CD1c-positive myeloid dendritic cell (primary cell): Measurements from ENCODE around the gene RTN4RL2.
"Not testable (repeated sequence)": the region's sequence is repeated elsewhere in the genome, so short reads cannot be mapped to it uniquely, and the experiment has no call there.

Experiments
- DNase-seq: peaks from one replicate; pipeline ENCODE4 v3.0.0-alpha.2; 2016; ENCODE audit errors: extremely low spot score

RTN4RL2 gene

GRCh38 chr11:57432714-57433163 is 27.6 kb upstream of the RTN4RL2 start:
- DNase-seq = peak; percentile 80

GRCh38 chr11:57434640-57435546 is 25.4 kb upstream of the RTN4RL2 start:
- DNase-seq = peak; percentile 86

DNA sequence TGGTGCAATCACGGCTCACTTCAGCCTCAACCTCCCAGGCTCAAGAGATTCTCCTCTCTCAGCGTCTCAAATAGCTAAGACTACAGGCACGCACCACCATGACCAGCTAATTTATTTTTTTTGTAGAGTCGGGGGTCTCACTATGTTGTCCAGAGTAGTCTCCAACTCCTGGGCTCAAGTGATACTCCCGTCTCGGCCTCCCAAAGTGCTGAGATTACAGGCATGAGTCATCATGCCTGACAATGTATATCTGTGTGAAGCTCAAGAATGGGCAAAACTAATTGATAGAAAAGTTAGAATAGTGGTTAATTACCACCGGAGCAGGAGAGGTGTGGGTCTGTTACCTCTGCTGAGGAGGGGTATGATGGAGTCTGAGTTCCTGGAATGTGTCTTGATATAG is 24.3 kb upstream of the RTN4RL2 start:
- DNase-seq = no peak

- DNase-seq = no peak
Observed at GRCh38 chr11:57438345-57439285, 21.7 kb upstream of the RTN4RL2 start.

DNA sequence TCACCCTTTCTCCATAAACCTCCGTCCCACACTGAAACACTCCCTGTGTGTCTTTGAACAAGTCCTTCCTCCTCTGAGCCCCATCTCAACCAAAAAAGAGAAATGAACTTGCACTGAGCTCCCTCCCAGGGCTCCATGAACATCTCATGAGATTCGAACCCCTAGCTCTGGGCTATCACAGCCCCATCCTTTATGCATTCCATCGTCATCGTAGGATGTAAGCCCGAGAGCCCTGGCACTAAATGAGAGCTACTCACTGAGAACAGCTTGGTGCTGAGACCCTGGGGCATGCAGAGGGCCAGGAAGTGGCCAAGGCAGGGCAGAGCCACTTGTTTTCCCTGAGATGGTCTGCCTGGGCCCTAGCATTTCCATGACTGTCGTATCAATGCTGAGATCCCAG is 20.5 kb upstream of the RTN4RL2 start:
- DNase-seq = no peak

- DNase-seq = no peak
Observed at GRCh38 chr11:57440744-57441414, 19.4 kb upstream of the RTN4RL2 start.

DNA sequence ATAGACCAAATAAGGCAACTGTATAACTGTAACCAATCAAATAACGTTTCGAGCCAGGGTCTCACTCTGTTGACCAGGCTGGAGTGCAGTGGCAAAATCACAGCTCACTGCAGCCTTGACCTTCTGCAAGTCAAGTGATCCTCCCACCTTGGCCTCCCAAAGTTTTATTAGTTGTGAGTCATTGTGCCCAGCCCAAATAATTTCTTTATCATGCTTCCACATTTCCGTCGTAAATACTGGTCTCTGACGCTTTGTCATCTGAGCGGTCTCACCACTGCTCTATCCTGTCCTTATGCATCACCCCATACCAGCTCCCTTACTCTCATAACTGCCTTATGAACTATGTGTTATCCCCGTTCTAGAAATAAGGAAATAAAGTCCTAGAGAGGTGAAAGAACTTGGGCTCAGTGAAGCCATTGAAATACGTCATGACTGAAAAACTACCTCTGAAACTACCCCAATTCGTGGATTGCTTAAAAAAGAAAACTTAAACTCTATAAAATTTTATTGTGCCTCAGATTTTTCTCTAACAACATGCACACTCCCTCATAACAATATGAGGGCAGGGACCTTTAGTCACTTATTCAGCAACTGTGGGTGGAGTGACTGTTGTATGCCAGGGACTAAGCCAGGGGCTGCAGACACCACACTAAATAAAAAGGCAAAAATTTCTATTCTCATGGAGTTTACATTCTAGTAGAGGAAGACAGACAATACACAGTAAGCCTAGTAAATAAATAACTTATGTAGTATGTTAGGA is 15.8 kb upstream of the RTN4RL2 start:
- peak; percentile 65 for DNase-seq

GRCh38 chr11:57445122-57445394 is 15.3 kb upstream of the RTN4RL2 start:
- not testable (repeated sequence) for DNase-seq

GRCh38 chr11:57446055-57446454 is 14.3 kb upstream of the RTN4RL2 start:
- no peak for DNase-seq

- DNase-seq = no peak
Observed at GRCh38 chr11:57453543-57454177, 6.7 kb upstream of the RTN4RL2 start.

DNA sequence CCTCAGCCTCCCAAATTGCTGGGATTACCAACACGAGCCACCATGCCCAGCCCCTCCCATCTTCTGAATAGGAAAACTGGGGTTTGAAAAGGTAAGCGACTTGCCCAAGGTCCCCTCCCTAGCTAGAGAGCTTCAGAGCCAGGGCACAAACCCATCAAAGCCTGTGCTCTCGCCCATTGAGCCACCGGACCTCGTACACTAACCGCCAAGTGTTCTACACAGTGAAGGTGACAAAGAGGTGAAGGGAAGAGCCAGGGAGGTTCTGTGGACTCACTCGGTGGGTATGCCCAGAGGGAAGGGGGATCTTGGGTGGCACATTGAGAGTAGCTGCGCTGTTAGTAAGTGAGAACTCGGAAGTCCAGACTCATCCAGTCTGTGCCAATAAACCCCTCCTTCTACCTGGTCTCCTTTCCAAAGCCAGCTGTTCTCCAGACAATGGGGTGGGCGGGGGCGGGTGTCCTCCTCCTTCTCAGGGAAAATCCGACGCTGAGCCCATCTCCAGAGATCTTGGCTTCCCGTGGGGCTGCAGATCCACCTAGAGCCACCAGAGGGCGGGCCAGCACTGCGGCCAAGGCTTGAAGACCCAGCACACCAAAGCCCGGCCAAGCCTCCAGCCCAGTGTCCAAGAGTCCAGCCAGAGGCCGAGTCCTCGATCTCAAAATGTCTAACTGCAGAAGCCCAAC is 3.2 kb upstream of the RTN4RL2 start:
- peak; percentile 90 for DNase-seq

- no peak for DNase-seq
Observed at GRCh38 chr11:57457643-57458023, 2.7 kb upstream of the RTN4RL2 start.

GRCh38 chr11:57458060-57458409 is 2.3 kb upstream of the RTN4RL2 start:
- no peak for DNase-seq

GRCh38 chr11:57458410-57459163 is 1.7 kb upstream of the RTN4RL2 start:
- peak; percentile 50 for DNase-seq

GRCh38 chr11:57459164-57460021 is 935 bp upstream of the RTN4RL2 start:
- no peak for DNase-seq

- DNase-seq = no peak
Observed at GRCh38 chr11:57460758-57461749, 726 bp downstream of the RTN4RL2 start.

- DNase-seq = no peak
Observed at GRCh38 chr11:57461841-57462489, 1.6 kb downstream of the RTN4RL2 start.
